ENCODE results near the gene WRAP73. TPM values are rescaled to one million over a fixed set of nuclear protein-coding genes. Genes with fewer than 3 reads are reported as not detected.

Gene WRAP73
- total RNA-seq, 1 experiment from 2014 or later, result 57.2 TPM

DNA sequence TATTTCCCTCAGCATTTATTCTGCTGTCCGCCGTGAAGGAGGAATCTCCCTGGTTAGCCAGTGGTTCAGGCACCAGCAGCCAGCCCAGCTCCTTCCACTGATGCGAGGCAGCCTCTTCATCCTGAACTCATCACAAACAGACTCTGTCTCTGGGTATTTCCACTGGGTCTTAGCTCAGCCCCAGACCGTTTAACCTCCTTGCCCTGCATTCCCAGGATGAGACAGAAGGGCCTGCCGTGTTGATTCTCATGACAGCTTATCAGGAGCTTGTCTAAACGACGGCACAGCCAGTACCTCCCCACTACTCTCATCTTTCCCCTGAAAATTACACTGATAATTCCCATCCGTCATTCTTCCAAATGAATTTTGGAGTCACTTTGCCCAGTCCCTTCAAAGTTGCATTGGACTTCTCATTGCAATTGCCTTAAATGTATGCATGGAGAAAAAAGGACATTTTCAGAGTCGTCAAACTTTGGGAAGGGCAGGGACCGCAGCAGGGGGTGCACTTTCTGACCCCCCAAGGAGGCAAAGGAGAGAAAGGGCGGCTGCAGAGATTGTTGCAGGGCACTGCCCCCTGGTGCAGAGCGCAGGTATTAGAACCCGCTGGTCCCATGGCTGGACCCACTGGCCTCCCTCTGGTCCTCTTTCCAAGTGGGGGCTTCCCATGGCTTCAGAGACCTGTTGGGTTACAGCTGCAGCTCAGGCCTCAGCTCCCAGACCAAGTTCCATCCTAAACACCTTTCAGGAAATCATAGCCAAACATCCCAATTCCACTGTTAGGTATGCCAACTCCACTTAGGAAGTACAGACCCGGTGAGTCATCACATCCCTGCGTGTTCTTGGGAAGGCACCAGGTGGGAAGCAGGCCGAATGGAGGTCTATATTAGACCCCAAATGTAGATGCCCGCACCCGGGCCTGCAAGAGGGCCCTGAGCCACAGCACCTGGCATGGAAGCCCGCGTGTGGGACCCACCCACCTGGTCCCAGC is 34.9 kb downstream of the WRAP73 start:
- H3K4me3 ChIP-seq (ENCODE audit: low read length), result no peak overlapping the region
- no peaks in the 10 kb centered on the region for H3K27me3 ChIP-seq (ENCODE audit: low read length)
- no peak overlapping the region for H2AFZ ChIP-seq (ENCODE audit: low read length)
- ChIA-PET CTCF (interaction anchor here (0.6 to 1.4 kb wide), 4 partner anchors 26 to 162 kb away, joined by 3 to 8 read pairs (median 6); no protein-coding TSS in a partner anchor), POLR2A (ENCODE audit: unreplicated experiment) (no interaction called here)
- no peak overlapping the region for H3K9ac ChIP-seq (ENCODE audit: low read length)
- DNase-seq, result peak; percentile 67
- no peaks in the 10 kb centered on the region for H3F3A ChIP-seq (ENCODE audit: low read length, unreplicated experiment)
- ATAC-seq, result 0 out of 2 replicates have a peak, but pooled peaks have one; percentile 6
- no peaks in the 10 kb centered on the region for H4K20me1 ChIP-seq (ENCODE audit: low read length)
- BruUV-seq (replicated peaks), result no TSS peak
- no peaks in the 10 kb centered on the region for H3K79me2 ChIP-seq (ENCODE audit: low read length)
- peaks cover 36% of the 10 kb centered on the region for H3K4me1 ChIP-seq (ENCODE audit: insufficient read depth, low read length)
- no peak for TF ChIP-seq EZH2 (IDR thresholded peaks at IDR 0.05; ENCODE audit: low read length, unreplicated experiment)
- TF ChIP-seq, protein P1, sequence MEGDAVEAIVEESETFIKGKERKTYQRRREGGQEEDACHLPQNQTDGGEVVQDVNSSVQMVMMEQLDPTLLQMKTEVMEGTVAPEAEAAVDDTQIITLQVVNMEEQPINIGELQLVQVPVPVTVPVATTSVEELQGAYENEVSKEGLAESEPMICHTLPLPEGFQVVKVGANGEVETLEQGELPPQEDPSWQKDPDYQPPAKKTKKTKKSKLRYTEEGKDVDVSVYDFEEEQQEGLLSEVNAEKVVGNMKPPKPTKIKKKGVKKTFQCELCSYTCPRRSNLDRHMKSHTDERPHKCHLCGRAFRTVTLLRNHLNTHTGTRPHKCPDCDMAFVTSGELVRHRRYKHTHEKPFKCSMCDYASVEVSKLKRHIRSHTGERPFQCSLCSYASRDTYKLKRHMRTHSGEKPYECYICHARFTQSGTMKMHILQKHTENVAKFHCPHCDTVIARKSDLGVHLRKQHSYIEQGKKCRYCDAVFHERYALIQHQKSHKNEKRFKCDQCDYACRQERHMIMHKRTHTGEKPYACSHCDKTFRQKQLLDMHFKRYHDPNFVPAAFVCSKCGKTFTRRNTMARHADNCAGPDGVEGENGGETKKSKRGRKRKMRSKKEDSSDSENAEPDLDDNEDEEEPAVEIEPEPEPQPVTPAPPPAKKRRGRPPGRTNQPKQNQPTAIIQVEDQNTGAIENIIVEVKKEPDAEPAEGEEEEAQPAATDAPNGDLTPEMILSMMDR (conservative IDR thresholded peaks at IDR 0.05; ENCODE audit: low read depth, low read length), result peak; percentile 99
- intact Hi-C loops (cut with micrococcal nuclease), result loop anchor here (1.0 kb wide), 3 partner anchors 50 to 162 kb away; no protein-coding TSS in a partner anchor
- no peaks in the 10 kb centered on the region for H3K36me3 ChIP-seq (ENCODE audit: low read depth, low read length)
- no peaks in the 10 kb centered on the region for H3K9me3 ChIP-seq (ENCODE audit: low read length)
- no peak overlapping the region for H3K27ac ChIP-seq (ENCODE audit: low read length)
- no peak overlapping the region for H3K4me2 ChIP-seq (ENCODE audit: low read length)
- H3K9me2 ChIP-seq (replicated peaks; ENCODE audit: low read length), result no peaks in the 10 kb centered on the region

DNA sequence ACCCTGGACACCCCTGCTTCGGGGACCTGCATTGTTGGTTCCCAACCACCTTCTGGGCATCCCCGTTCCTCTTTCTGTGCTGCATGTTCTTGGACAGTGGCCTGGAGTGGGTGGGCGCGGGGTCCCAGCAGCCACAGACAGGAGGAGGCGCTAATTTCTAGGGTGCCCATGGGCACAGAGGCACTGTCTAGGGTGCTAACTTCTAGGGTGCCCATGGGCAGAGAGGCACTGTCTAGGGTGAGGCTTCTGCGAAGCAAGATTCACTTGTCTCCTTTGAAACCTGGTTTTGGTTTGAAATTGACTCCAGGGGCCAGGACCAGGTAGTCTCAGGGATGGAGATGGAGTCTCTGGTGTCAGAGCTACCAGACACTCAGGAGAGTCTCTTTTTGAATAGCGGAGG is 37.8 kb downstream of the WRAP73 start:
- peaks cover 32% of the 10 kb centered on the region for H3K4me1 ChIP-seq (ENCODE audit: insufficient read depth, low read length)
- H3K36me3 ChIP-seq (ENCODE audit: low read depth, low read length), result no peaks in the 10 kb centered on the region
- no peaks in the 10 kb centered on the region for H3K9me3 ChIP-seq (ENCODE audit: low read length)
- ChIA-PET POLR2A (ENCODE audit: unreplicated experiment) (no interaction called here), CTCF (no interaction called here)
- H3K9ac ChIP-seq (ENCODE audit: low read length), result no peak overlapping the region
- H3K27me3 ChIP-seq (ENCODE audit: low read length), result no peaks in the 10 kb centered on the region
- no peaks in the 10 kb centered on the region for H3F3A ChIP-seq (ENCODE audit: low read length, unreplicated experiment)
- no peaks in the 10 kb centered on the region for H3K9me2 ChIP-seq (replicated peaks; ENCODE audit: low read length)
- no TSS peak for BruUV-seq (replicated peaks)
- intact Hi-C loops (cut with micrococcal nuclease), result no loop called here
- no peak for DNase-seq
- H4K20me1 ChIP-seq (ENCODE audit: low read length), result no peaks in the 10 kb centered on the region
- H2AFZ ChIP-seq (ENCODE audit: low read length), result peak overlapping the region; percentile 54; the same call in 1 of the 2 replicates
- peak overlapping the region; percentile 57; the same call in 1 of the 2 replicates for H3K4me3 ChIP-seq (ENCODE audit: low read length)
- H3K27ac ChIP-seq (ENCODE audit: low read length), result no peak overlapping the region
- H3K79me2 ChIP-seq (ENCODE audit: low read length), result no peaks in the 10 kb centered on the region
- H3K4me2 ChIP-seq (ENCODE audit: low read length), result peak overlapping the region; percentile 77
- TF ChIP-seq, protein P1 (conservative IDR thresholded peaks at IDR 0.05; ENCODE audit: low read depth, low read length), result 0 out of 2 replicates have a peak, but pooled peaks have one; percentile 34
- no peak for TF ChIP-seq EZH2 (IDR thresholded peaks at IDR 0.05; ENCODE audit: low read length, unreplicated experiment)
- no peak for ATAC-seq

Data from PC-3 (cell line).